ENCODE results near the gene SLC8A3.

Gene SLC8A3

GRCh38 chr14:70192915-70193314 is 4.2 kb upstream of the SLC8A3 start:
- Histone ChIP-seq H3K27me3 (ENCODE audit: control insufficient read depth in 3 of 3, insufficient read depth in 3 of 3, low read depth in 1 of 3, low read length in 3 of 3) (peaks cover 0 to 32% (median 19%) of the 10 kb centered on the region in 3 experiments), H2BK5ac (ENCODE audit: low read length) (no peak overlapping the region), H4K91ac (ENCODE audit: low read depth, low read length, poor library complexity) (no peak overlapping the region), H2AFZ (ENCODE audit: low read length) (no peak overlapping the region), H3K4me1 (ENCODE audit: control insufficient read depth in 2 of 2, insufficient read depth in 1 of 2, low read depth in 1 of 2, low read length in 2 of 2) (peaks cover 0 to 3% of the 10 kb centered on the region in 2 donors), H2AK5ac (ENCODE audit: low read depth, low read length) (no peak overlapping the region), H3K23ac (ENCODE audit: low read depth, low read length, poor library complexity) (no peak overlapping the region), H3K18ac (ENCODE audit: low read length) (no peak overlapping the region), H2BK12ac (ENCODE audit: low read length) (no peak overlapping the region), H3K9me3 (replicated peaks in 1 of 2; ENCODE audit: control insufficient read depth in 2 of 2, insufficient read depth in 1 of 2, low read depth in 1 of 2, low read length in 2 of 2) (no peaks in the 10 kb centered on the region), H2BK120ac (ENCODE audit: low read depth, low read length) (no peak overlapping the region), H3K4ac (ENCODE audit: low read length) (no peak overlapping the region), H4K8ac (ENCODE audit: low read depth, low read length) (no peak overlapping the region), H2BK15ac (ENCODE audit: low read length) (no peak overlapping the region), H3K27ac (replicated peaks; ENCODE audit: low read length) (no peak overlapping the region), H3K4me3 (ENCODE audit: low read length in 2 of 2) (no peak overlapping the region), H3K79me1 (ENCODE audit: low read depth, low read length) (no peaks in the 10 kb centered on the region), H3K4me2 (ENCODE audit: insufficient read depth, low read length, poor library complexity, severe bottlenecking) (no peak overlapping the region), H3K36me3 (replicated peaks in 1 of 2; ENCODE audit: control insufficient read depth in 2 of 2, insufficient read depth in 2 of 2, low read length in 2 of 2) (no peaks in the 10 kb centered on the region), H3K14ac (ENCODE audit: low read length) (no peak overlapping the region), H3K9ac (ENCODE audit: low read depth, low read length, poor library complexity) (no peak overlapping the region)
- no CpG with 5 or more reads among the region's 2 CpGs for WGBS, 2 donors (ENCODE audit: extremely low coverage in 2 of 2, insufficient read length in 2 of 2, insufficient replicate concordance in 1 of 2)
- DNase-seq (ENCODE audit: low spot score) = no peak

DNA sequence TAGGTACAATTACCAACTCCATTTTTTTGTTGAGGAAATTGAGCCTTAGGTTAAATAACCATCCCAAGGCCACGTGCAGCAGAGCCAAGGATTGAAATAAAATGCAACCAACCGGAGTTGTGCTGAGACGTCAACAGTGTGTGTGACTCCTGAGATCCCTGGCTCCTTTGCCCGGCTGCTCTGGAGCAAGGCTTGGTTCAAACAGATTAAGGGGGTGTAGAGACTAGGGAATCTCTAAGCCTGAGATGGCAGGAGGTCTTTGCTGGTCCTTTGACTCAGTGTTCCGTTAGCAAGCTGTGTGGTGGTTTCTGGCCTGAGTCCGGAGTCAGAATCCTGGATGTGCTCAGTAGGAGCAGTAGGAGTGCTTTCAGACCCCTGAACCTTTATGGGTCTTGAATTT is 1.4 kb upstream of the SLC8A3 start:
- no peak overlapping the region for H3K4ac ChIP-seq (ENCODE audit: low read length)

DNA sequence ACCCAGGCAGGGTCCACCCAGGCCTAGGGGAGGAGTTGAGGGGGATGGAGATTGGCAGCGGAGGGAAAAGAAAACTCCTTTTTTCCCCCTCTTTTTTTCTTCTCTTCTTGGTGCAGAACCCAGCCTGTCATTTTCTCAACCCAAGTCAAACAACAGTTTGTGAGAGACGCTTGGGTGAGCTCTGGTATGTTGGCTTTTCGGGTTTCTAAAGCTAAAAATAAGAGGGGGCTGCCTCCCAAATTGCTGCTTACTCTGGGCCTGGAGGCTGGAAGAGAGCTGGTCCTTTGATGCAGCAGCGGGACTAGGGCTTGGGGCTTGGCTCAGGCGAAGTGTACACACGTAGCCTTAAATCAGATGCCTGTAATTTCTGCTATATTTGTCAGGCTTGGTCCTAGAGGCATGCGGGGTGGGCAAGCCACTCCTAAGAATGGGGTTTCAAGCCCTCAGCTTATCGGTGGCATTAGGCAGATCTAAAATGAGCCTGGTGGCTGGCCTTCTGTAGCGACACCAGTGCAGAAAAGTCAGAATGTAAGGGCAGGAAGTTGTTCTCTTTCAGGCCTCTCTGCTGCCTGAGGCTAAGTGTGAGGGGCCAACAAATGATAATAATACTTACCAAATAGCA is 816 bp upstream of the SLC8A3 start:
- H3K4me3 ChIP-seq (ENCODE audit: low read length in 2 of 2) = peak overlapping the region; percentile 62 to 71
- no peak overlapping the region for H3K9ac ChIP-seq (ENCODE audit: low read depth, low read length, poor library complexity)
- no peak overlapping the region for H3K18ac ChIP-seq (ENCODE audit: low read length)
- no peak overlapping the region for H3K27ac ChIP-seq (replicated peaks; ENCODE audit: low read length)
- H3K4me1 ChIP-seq (ENCODE audit: control insufficient read depth in 2 of 2, insufficient read depth in 1 of 2, low read depth in 1 of 2, low read length in 2 of 2) = peaks cover 2 to 6% of the 10 kb centered on the region in 2 donors
- no peak overlapping the region for H3K4ac ChIP-seq (ENCODE audit: low read length)
- no peak overlapping the region for H4K8ac ChIP-seq (ENCODE audit: low read depth, low read length)
- WGBS, 2 donors (ENCODE audit: extremely low coverage in 2 of 2, insufficient read length in 2 of 2, insufficient replicate concordance in 1 of 2) = no CpG with 5 or more reads among the region's 9 CpGs
- H3K23ac ChIP-seq (ENCODE audit: low read depth, low read length, poor library complexity) = peak overlapping the region; percentile 44
- H3K79me1 ChIP-seq (ENCODE audit: low read depth, low read length) = no peaks in the 10 kb centered on the region
- no peak overlapping the region for H3K14ac ChIP-seq (ENCODE audit: low read length)
- H2BK5ac ChIP-seq (ENCODE audit: low read length) = no peak overlapping the region
- H2AK5ac ChIP-seq (ENCODE audit: low read depth, low read length) = no peak overlapping the region
- no peak overlapping the region for H2BK12ac ChIP-seq (ENCODE audit: low read length)
- H3K36me3 ChIP-seq (replicated peaks in 1 of 2; ENCODE audit: control insufficient read depth in 2 of 2, insufficient read depth in 2 of 2, low read length in 2 of 2) = no peaks in the 10 kb centered on the region
- H3K4me2 ChIP-seq (ENCODE audit: insufficient read depth, low read length, poor library complexity, severe bottlenecking) = peak overlapping the region; percentile 100
- H4K91ac ChIP-seq (ENCODE audit: low read depth, low read length, poor library complexity) = no peak overlapping the region
- H2AFZ ChIP-seq (ENCODE audit: low read length) = peak overlapping the region; percentile 96
- H3K27me3 ChIP-seq (ENCODE audit: control insufficient read depth in 3 of 3, insufficient read depth in 3 of 3, low read depth in 1 of 3, low read length in 3 of 3) = peaks cover 4 to 57% (median 33%) of the 10 kb centered on the region in 3 experiments
- no peak overlapping the region for H2BK15ac ChIP-seq (ENCODE audit: low read length)
- DNase-seq (ENCODE audit: low spot score) = no peak
- no peaks in the 10 kb centered on the region for H3K9me3 ChIP-seq (replicated peaks in 1 of 2; ENCODE audit: control insufficient read depth in 2 of 2, insufficient read depth in 1 of 2, low read depth in 1 of 2, low read length in 2 of 2)
- no peak overlapping the region for H2BK120ac ChIP-seq (ENCODE audit: low read depth, low read length)

More for the DNA sequence above, 1.4 kb upstream of the SLC8A3 start:
- Histone ChIP-seq H3K23ac (ENCODE audit: low read depth, low read length, poor library complexity) (no peak overlapping the region), H3K79me1 (ENCODE audit: low read depth, low read length) (no peaks in the 10 kb centered on the region), H4K91ac (ENCODE audit: low read depth, low read length, poor library complexity) (no peak overlapping the region), H2BK12ac (ENCODE audit: low read length) (no peak overlapping the region), H3K27ac (replicated peaks; ENCODE audit: low read length) (no peak overlapping the region), H3K4me2 (ENCODE audit: insufficient read depth, low read length, poor library complexity, severe bottlenecking) (no peak overlapping the region), H3K9me3 (replicated peaks in 1 of 2; ENCODE audit: control insufficient read depth in 2 of 2, insufficient read depth in 1 of 2, low read depth in 1 of 2, low read length in 2 of 2) (no peaks in the 10 kb centered on the region), H3K18ac (ENCODE audit: low read length) (no peak overlapping the region), H2AFZ (ENCODE audit: low read length) (no peak overlapping the region), H2BK120ac (ENCODE audit: low read depth, low read length) (no peak overlapping the region), H3K27me3 (ENCODE audit: control insufficient read depth in 3 of 3, insufficient read depth in 3 of 3, low read depth in 1 of 3, low read length in 3 of 3) (peaks cover 4 to 55% (median 33%) of the 10 kb centered on the region in 3 experiments), H3K14ac (ENCODE audit: low read length) (no peak overlapping the region), H2BK15ac (ENCODE audit: low read length) (no peak overlapping the region), H3K4me1 (ENCODE audit: control insufficient read depth in 2 of 2, insufficient read depth in 1 of 2, low read depth in 1 of 2, low read length in 2 of 2) (peaks cover 2 to 6% of the 10 kb centered on the region in 2 donors), H3K36me3 (replicated peaks in 1 of 2; ENCODE audit: control insufficient read depth in 2 of 2, insufficient read depth in 2 of 2, low read length in 2 of 2) (no peaks in the 10 kb centered on the region), H3K4me3 (ENCODE audit: low read length in 2 of 2) (no peak overlapping the region), H3K9ac (ENCODE audit: low read depth, low read length, poor library complexity) (no peak overlapping the region), H4K8ac (ENCODE audit: low read depth, low read length) (no peak overlapping the region), H2AK5ac (ENCODE audit: low read depth, low read length) (no peak overlapping the region), H2BK5ac (ENCODE audit: low read length) (no peak overlapping the region)
- DNase-seq (ENCODE audit: low spot score) = no peak
- WGBS, 2 donors (ENCODE audit: extremely low coverage in 2 of 2, insufficient read length in 2 of 2, insufficient replicate concordance in 1 of 2) = no CpG with 5 or more reads among the region's 6 CpGs

GRCh38 chr14:70188322-70188658 is 461 bp downstream of the SLC8A3 start:
- Histone ChIP-seq H4K8ac (ENCODE audit: low read depth, low read length) (no peak overlapping the region), H2BK120ac (ENCODE audit: low read depth, low read length) (no peak overlapping the region), H3K4me1 (ENCODE audit: control insufficient read depth in 2 of 2, insufficient read depth in 1 of 2, low read depth in 1 of 2, low read length in 2 of 2) (peaks cover 2 to 6% of the 10 kb centered on the region in 2 donors), H2BK15ac (ENCODE audit: low read length) (no peak overlapping the region), H2AK5ac (ENCODE audit: low read depth, low read length) (no peak overlapping the region), H3K23ac (ENCODE audit: low read depth, low read length, poor library complexity) (peak overlapping the region; percentile 44), H4K91ac (ENCODE audit: low read depth, low read length, poor library complexity) (no peak overlapping the region), H3K4ac (ENCODE audit: low read length) (no peak overlapping the region), H3K79me1 (ENCODE audit: low read depth, low read length) (no peaks in the 10 kb centered on the region), H3K18ac (ENCODE audit: low read length) (peak overlapping the region; percentile 44), H2BK5ac (ENCODE audit: low read length) (no peak overlapping the region), H3K36me3 (replicated peaks in 1 of 2; ENCODE audit: control insufficient read depth in 2 of 2, insufficient read depth in 2 of 2, low read length in 2 of 2) (no peaks in the 10 kb centered on the region), H3K27ac (replicated peaks; ENCODE audit: low read length) (no peak overlapping the region), H3K14ac (ENCODE audit: low read length) (no peak overlapping the region), H2BK12ac (ENCODE audit: low read length) (no peak overlapping the region), H3K4me3 (ENCODE audit: low read length in 2 of 2) (peak overlapping the region; percentile 62 to 71), H3K9ac (ENCODE audit: low read depth, low read length, poor library complexity) (peak overlapping the region; percentile 63), H3K9me3 (replicated peaks in 1 of 2; ENCODE audit: control insufficient read depth in 2 of 2, insufficient read depth in 1 of 2, low read depth in 1 of 2, low read length in 2 of 2) (no peaks in the 10 kb centered on the region), H3K4me2 (ENCODE audit: insufficient read depth, low read length, poor library complexity, severe bottlenecking) (peak overlapping the region; percentile 100), H2AFZ (ENCODE audit: low read length) (peak overlapping the region; percentile 96), H3K27me3 (ENCODE audit: control insufficient read depth in 3 of 3, insufficient read depth in 3 of 3, low read depth in 1 of 3, low read length in 3 of 3) (peaks cover 4 to 68% (median 33%) of the 10 kb centered on the region in 3 experiments)
- no CpG with 5 or more reads among the region's 38 CpGs for WGBS, 2 donors (ENCODE audit: extremely low coverage in 2 of 2, insufficient read length in 2 of 2, insufficient replicate concordance in 1 of 2)
- no peak for DNase-seq (ENCODE audit: low spot score)

Measured in neuronal stem cell (in vitro differentiated cells).